WERI-Rb-1 (cell line): ENCODE results near the gene MSH5.

Experiments
- DNase-seq: peaks from one replicate; pipeline ENCODE4 v3.0.0-alpha.2; 2020
- H3K27ac ChIP-seq: fragments of 250-450 bp; sonication (Bioruptor Pico); 2 replicates; pipeline ENCODE4 v1.5.1; 2020; ENCODE audit warnings: mild to moderate bottlenecking, moderate library complexity
- H3K27me3 ChIP-seq: fragments of 250-450 bp; sonication (Bioruptor Pico); 2 replicates; pipeline ENCODE4 v1.5.1; 2021; ENCODE audit warnings: mild to moderate bottlenecking, low read depth, moderate library complexity; ENCODE audit not compliant: insufficient read depth, severe bottlenecking
- H3K36me3 ChIP-seq: fragments of 250-450 bp; sonication (Bioruptor Pico); 2 replicates; pipeline ENCODE4 v1.5.1; 2020; ENCODE audit warnings: mild to moderate bottlenecking, moderate library complexity
- H3K4me3 ChIP-seq: 2 replicates; pipeline ENCODE4 v1.5.1; 2011; ENCODE audit warnings: low read depth, mild to moderate bottlenecking, control low read depth, low read length
- H3K9me3 ChIP-seq: fragments of 250-450 bp; sonication (Bioruptor Pico); 2 replicates; pipeline ENCODE4 v1.5.1; 2021; ENCODE audit warnings: mild to moderate bottlenecking, moderate library complexity; ENCODE audit not compliant: severe bottlenecking
- CTCF ChIP-seq: IDR thresholded peaks from 2 replicates; pipeline ENCODE4 v1.5.1; 2011; ENCODE audit warnings: low read depth, mild to moderate bottlenecking, control low read depth, inconsistent platforms, low read length

The MSH5 gene

GRCh38 chr6:31811645-31812044, 71.8 kb downstream of the MSH5 start:
- Histone ChIP-seq H3K36me3 (no peaks in the 10 kb centered on the region), H3K27ac (no peak overlapping the region), H3K27me3 (no peaks in the 10 kb centered on the region), H3K9me3 (peaks cover 42% of the 10 kb centered on the region), H3K4me3 (no peak overlapping the region)
- TF ChIP-seq CTCF, result no peak
- no peak for DNase-seq
